ENCODE data around the gene CBX4. TPM values are rescaled to one million over a fixed set of nuclear protein-coding genes. Genes with fewer than 3 reads are reported as not detected.

The CBX4 gene
- total and polyA plus RNA-seq, 2 of the 13 experiments (the other 11 are each of a cell fraction or from before 2014, with no cell fraction given), result 25.8 to 50.8 TPM

DNA sequence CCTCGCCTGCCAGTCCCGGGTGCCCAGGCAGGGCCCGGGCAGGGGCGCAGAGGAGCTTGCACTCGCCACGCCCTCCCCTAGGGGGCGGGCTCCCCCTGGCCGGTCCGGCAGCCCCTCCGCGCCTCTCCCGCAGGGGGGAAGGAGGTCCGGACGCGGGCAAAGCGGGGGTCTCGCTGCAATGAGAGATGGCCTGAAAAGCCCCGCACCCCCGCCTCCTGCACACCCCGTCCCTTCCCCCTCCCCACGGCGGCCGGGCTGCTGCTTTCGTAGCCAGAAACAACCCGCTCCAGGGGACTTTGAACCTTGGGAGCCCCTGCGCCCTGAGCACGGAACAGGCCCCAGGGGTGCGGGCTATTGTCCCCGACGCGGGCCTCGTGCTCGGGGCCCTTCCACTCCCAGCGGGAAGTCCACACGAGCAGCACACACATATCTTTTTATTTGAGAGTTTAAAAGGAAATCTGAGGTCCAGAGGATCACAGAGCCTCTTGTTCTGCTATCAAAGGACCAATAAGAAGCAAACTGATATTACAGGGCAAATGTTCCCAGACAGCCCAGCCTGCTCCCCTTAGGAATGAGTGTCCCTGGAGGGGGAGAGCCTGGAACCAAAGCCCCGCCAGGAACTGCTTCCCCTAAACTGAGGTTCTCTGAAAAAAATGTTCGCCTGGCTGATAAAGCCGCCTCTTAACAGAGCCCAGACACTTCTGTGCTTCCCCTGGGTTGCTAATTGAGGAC, 5.8 kb upstream of the CBX4 start (continued):
- no peak for TF ChIP-seq TFAP4 (IDR thresholded peaks at IDR 0.05; ENCODE audit: borderline replicate concordance, low read depth)
- TF ChIP-seq, protein P1, sequence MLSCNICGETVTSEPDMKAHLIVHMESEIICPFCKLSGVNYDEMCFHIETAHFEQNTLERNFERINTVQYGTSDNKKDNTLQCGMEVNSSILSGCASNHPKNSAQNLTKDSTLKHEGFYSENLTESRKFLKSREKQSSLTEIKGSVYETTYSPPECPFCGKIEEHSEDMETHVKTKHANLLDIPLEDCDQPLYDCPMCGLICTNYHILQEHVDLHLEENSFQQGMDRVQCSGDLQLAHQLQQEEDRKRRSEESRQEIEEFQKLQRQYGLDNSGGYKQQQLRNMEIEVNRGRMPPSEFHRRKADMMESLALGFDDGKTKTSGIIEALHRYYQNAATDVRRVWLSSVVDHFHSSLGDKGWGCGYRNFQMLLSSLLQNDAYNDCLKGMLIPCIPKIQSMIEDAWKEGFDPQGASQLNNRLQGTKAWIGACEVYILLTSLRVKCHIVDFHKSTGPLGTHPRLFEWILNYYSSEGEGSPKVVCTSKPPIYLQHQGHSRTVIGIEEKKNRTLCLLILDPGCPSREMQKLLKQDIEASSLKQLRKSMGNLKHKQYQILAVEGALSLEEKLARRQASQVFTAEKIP (CRISPR knock-in tag; IDR thresholded peaks at IDR 0.05; ENCODE audit: borderline replicate concordance), result no peak
- no peak for TF ChIP-seq PBX2 (CRISPR knock-in tag; IDR thresholded peaks at IDR 0.05)
- TF ChIP-seq ZFP91 (CRISPR knock-in tag; IDR thresholded peaks at IDR 0.05; ENCODE audit: borderline replicate concordance), result 0 out of 2 replicates have a peak, but pooled peaks have one; percentile 38
- no peak; the same call in 1 of the 2 replicates for TF ChIP-seq MIER3 (CRISPR knock-in tag; IDR thresholded peaks at IDR 0.05; ENCODE audit: borderline replicate concordance)
- no peak for TF ChIP-seq SIX1 (CRISPR knock-in tag; IDR thresholded peaks at IDR 0.05; ENCODE audit: borderline replicate concordance)
- TF ChIP-seq ZNF547 (CRISPR knock-in tag; IDR thresholded peaks at IDR 0.05), result peak; percentile 75; the same call in 1 of the 2 replicates
- TF ChIP-seq BATF2 (CRISPR knock-in tag; IDR thresholded peaks at IDR 0.05), result no peak
- TF ChIP-seq ZNF749 (CRISPR knock-in tag; IDR thresholded peaks at IDR 0.05; ENCODE audit: borderline replicate concordance), result no peak
- TF ChIP-seq SP140L (CRISPR knock-in tag; IDR thresholded peaks at IDR 0.05; ENCODE audit: borderline replicate concordance), result no peak
- no peak; the same call in 1 of the 2 replicates for TF ChIP-seq NFYB (CRISPR knock-in tag; IDR thresholded peaks at IDR 0.05)
- no peak for TF ChIP-seq SALL2 (CRISPR knock-in tag; IDR thresholded peaks at IDR 0.05)
- no peak for TF ChIP-seq ZBTB1 (CRISPR knock-in tag; IDR thresholded peaks at IDR 0.05; ENCODE audit: borderline replicate concordance)
